Stimulated activated CD8-positive, alpha-beta memory T cell treated with anti-CD3 and anti-CD28 coated beads, Interleukin-12 subunit alpha, Interleukin-12 subunit beta, amount 100 ng/mL, for 24 hours (primary cell): ENCODE measurements around the gene LDLRAD4.

ENCODE experiments used
- DNase-seq: peaks from one replicate; pipeline ENCODE4 v3.0.0-alpha.2; 2020; ENCODE audit errors: extremely low read depth

The LDLRAD4 gene

DNA sequence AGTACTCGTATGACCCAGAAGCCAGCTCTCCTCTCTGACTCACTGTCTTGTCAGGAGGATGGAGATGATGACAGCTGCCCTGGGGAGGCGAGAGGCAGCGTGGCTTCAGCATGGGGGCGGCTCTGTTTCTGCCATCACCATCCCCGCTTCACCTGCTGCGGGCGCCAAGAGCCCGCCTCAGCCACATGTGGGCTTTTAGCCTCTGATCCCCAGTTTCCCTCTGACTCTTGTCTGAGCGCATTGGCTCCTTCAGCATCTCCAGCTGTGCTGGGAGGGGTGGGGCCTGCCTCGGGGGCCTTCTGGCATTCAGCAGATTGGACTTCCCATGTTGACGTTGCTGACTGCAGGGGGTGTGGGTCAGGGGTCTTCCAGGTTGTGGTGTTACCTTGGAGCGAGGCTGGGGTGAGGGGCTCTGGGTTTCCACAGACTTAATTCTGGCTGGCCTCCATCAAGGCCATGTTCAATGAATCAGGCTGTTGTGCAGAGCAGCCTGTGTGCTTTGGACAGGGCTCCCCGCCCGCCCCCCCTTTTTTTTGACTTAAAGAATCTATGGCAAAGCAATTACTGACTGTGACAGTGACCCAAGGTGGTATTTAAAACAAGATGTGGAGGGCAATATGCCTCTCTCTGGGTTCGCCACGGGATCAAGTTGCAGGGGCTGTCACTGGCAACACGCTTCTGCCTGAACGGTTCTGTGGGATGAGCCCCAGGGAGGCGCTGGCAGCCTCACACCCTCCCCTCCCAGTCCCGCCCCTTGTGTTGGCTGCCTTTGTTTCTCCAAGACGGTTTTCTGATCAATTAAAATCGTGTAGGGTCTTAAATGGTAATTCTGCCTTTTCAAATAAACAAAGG lies 228.3 kb downstream of the LDLRAD4 start:
- DNase-seq: no peak

- no peak for DNase-seq
These were observed 229.2 kb downstream of the LDLRAD4 start for GRCh38 chr18:13447621-13448334.

DNA sequence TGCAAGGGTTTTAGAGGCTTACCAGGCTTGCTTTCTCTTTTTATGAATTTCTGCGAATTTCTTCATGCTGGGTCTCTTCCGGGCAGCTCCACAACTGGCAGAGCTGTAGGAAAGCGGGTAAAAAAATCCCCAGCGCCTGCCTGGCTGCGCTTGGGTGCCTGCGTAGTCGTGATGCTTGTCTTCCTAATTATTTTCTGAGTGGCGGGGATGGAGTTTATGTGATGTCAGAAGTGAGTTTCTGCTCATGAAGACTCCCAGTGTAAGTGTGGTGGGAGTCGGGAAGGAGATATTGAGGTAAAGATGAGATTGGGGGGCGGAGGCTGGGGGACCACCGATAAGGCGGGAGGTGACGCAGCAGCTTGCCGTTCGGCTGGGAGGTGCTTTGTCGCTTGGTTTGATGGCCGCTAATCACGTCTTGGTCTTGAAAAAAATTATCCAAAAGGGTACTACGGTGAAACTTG lies 229.8 kb downstream of the LDLRAD4 start:
- no peak for DNase-seq

- no peak for DNase-seq
These were observed 231.1 kb downstream of the LDLRAD4 start for GRCh38 chr18:13449651-13450050.

DNA sequence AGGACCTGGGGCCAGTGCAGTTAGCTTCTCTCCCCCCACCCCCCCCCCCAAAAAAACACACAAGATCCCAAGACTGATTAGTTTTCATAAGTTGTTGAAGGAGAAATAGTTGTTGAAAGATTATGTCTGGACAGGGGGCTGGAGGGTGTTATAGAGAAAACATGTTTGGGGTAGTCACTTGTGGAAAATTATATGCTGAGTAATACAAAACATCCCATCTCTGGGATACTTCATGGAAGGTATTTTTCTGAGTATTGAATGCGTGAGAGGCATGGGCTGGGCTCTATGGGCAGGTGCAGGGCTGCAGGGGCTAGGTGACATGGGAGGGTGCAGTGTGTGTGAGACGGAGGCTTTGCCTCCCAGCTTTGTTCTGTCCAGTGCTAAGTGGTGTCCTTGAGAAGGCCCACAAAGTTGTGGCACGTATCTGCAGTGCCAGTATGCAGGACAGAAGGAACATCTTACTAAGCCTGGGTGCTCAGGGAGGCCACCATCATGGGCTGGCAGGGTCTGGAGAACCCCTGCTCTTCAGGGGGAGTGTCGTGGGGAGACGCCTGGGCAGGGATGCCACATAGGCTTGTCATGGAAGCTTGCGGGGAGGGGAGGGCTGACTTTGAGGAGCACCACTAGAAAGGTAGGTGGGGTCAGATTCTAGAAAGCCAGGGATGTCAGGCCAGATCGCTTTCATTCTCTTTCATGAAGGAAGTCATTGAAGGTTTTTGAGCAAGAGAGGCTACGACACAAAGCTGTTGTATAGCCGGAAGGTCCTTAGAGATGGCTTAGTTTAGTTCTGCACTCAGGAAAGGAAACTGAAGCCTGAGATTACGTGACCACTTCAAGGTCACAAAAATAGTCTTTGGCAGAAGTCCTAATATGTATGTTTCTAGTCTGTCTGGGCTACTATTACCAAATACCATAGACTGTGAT lies 232.0 kb downstream of the LDLRAD4 start:
- DNase-seq: no peak

DNA sequence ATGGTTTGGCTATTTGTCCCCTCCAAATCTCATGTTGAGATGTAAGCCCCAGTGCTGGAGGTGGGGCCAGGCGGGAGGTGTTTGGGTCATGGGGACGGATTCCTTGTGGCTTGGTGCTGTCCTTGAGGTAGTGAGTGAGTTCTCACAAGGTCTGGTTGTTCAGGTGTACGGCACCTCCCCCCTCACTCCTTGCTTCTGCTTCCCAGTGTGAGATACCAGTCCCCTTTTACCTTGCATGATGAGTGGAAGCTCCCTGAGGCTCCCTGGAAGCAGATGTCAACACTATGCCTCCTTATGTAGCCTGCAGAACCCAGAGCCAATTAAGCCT lies 232.6 kb downstream of the LDLRAD4 start:
- DNase-seq: no peak

- no peak for DNase-seq
These were observed 233.3 kb downstream of the LDLRAD4 start for GRCh38 chr18:13451661-13452387.

DNA sequence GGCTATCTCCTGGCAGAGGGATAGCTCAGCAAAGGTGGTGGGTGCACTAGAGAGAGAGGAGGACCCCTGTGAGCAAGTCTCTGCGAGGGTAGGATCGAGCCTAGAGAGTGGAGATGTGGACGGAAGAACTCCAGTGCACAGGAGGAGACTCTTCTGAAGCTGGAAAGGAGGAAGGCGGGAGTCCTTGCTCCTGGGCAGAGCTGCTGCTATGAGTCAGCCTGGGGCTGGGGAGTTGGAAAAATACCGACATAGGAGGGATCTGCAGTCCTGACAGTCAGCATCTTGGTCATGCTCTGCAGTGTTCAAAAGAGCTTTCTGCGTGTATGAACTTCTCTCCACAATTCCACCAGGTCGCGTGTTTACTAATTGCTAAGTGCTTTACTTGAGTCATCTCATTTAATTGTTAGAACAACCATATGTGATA lies 233.8 kb downstream of the LDLRAD4 start:
- DNase-seq: no peak

DNA sequence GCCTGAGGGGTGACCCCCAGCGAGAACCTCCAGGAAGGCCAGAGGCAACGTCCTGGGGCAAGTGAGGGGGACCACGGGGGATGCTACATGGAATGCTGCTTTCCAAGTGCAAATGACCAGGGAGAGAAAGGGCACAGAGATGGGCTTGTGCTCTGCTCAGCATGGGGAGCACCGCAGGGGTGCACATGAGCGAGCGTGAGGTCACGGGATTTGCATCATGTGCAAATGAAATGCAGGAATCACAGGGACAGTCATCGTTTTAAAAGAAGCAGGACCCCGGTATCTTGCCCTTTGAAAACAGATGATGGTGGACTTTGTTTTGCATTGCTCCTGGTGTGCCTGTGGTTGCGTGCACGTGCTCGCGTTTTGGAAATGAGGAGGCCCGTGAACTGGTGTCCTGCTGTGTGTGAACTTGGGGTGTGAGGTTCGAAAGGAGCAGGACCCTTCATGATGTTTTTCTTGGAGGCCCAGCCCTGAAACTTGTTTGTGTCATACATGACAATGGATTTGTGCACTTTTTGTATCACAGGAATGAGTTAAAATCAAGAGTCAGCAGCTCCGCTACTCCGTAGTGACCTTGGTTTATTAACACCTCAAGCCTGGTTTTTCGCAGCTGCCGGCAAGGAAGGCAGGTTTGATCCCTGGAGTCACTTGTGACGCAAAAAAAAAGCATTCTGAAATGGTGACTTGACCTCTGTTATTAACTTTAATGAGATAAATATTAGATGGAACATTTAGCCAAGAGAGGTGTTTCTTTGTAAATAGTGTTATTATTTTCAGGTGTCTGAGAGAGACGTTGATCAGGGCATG lies 234.5 kb downstream of the LDLRAD4 start:
- no peak for DNase-seq

GRCh38 chr18:13453714-13454113 lies 235.2 kb downstream of the LDLRAD4 start:
- DNase-seq: no peak

DNA sequence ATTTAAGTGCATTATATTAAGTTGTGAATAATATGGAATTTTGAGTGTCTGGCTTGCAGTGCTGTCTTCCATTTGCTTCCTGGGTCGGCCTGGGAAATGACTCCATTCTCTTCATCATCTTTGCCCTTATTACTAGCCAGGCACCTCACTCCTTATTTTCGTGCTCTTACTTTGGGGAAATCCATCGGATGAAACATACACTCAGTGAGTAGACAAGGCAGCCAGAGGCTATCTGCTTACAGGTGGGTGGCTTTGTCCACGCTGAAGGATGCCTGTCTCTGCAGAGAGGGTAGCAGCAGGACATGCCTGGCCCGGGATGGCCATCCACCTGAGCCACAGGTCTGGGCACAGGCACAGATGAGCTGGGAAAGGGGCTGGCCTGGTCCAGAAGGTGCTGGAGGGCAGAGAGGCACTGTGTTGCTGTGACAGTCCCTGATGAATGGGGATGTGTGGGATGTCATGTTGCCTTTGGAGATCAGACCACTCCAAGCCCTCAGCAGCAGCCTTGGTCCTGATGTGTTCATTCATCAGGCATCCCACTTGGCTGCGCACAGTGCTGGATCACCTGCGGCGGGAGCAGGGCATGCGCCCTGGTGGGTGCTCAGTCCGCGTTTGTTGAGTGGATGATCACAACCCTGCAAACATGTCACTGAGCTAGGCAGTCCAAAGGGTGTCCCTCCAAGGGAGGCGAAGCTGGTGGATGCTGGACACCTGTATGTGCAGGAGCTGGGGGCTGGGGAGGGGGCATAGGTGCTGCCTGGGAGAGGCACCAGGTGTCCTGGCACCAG lies 236.0 kb downstream of the LDLRAD4 start:
- DNase-seq: no peak

DNA sequence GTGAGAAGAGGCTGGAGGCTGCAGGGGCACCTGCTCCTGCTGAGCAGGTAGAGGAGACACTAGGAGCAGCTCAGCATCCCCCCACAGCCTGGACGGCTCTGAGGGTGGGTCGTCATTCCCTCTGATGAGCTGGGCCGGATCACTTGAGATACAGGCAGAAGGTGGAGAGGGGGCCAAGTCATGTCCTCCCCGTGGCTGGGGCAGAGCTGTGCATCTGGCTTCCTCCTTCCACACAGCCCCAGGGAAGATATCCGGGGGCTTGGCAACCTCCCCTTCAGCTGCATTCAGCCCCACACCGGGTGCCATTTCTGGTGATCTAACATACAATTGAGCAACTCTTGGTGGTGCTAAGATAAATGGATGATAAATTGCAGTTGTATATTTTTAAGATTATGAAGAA lies 236.9 kb downstream of the LDLRAD4 start:
- no peak for DNase-seq

DNA sequence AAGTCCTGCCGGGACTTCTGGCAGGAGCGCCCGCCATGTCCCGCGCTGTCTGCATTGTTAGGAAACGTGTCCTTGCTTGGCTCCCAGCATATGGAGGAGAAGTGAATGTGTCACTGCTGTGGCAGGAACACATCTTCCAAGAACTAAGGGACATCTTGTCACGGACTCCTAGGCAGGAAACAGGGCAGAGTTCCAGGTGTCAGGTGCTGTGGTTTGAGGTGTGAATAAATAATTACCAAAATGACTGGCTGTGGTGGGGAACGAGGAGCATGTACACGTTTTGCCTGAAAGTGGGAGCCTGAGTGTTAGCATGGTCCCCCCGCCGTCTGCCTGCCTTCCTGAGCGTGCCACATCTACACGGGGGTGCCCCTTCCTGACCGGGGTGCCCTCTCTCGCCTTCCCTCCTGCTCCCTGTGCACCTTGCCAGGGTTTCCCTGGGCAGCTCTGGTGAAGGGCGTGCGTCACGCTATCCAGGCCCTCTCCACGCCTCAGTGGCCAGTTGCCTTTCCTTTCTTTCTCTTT lies 237.5 kb downstream of the LDLRAD4 start:
- DNase-seq: no peak

- DNase-seq: no peak
These were observed 238.2 kb downstream of the LDLRAD4 start for GRCh38 chr18:13456736-13457271.

DNA sequence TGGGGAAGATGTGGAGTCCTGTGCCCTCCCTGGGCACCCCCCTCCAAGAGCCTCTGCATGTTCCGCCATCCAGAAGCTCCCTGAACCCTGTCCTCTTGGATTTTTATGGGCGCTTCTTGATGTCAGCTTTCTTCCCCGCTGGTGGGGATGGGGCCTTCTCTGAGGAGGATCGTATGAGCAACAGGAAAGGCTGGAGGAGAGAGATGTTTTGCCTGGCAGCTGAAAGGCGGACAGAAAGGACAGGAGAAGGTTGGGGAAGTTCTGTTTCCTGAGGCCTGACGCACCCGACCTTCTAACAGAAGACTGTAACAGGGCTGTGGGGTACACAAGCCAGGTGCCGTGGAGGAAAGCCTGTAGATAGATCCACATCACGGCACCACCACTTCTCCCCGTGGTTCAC lies 238.8 kb downstream of the LDLRAD4 start:
- DNase-seq: no peak

- DNase-seq: no peak
These were observed 242.4 kb downstream of the LDLRAD4 start for GRCh38 chr18:13460946-13461345.

GRCh38 chr18:13461469-13461868 lies 242.9 kb downstream of the LDLRAD4 start:
- no peak for DNase-seq

GRCh38 chr18:13461936-13462335 lies 243.4 kb downstream of the LDLRAD4 start:
- DNase-seq: no peak

DNA sequence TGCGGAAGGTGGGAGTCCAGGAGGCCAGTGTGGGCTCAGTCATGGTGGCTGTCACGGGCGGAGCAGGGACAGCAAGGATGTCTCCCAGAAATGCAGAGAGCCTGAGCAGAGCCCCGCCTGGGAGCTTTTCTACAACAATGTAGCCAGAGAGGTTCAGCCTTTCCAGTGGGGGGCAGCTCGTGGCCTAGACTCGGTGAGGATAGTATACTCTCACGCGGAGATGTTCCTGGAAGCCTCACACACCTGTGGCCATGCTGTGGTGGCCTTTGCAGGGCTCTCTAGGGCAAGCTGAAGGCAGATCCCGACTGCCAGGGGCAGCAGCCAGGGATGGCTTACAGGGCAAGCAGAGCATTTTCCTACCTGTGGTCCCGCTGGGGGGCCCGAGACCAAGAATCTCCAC lies 244.1 kb downstream of the LDLRAD4 start:
- DNase-seq: no peak
